RWPE2 (cell line): ENCODE measurements around the gene BMERB1.

ENCODE experiments used
- ATAC-seq: fragments of 200-7000 bp; cut with Tn5 transposase; 3 replicates; pipeline ENCODE4 v1.9.1; 2021; ENCODE audit warnings: low read depth
- DNase-seq: peaks from one replicate; pipeline ENCODE4 v3.0.0-alpha.2; 2020; ENCODE audit warnings: low spot score
- H3K27ac ChIP-seq: fragments of 450-650 bp; 2 replicates; pipeline ENCODE4 v1.5.1; 2017; ENCODE audit warnings: mild to moderate bottlenecking; ENCODE audit not compliant: poor library complexity, severe bottlenecking
- H3K27me3 ChIP-seq: fragments of 250-450 bp; sonication (Bioruptor Pico); 2 replicates; pipeline ENCODE4 v1.5.1; 2021; ENCODE audit warnings: mild to moderate bottlenecking, moderate library complexity; ENCODE audit not compliant: insufficient read depth, poor library complexity, severe bottlenecking
- H3K36me3 ChIP-seq: fragments of 250-450 bp; sonication (Bioruptor Pico); 2 replicates; pipeline ENCODE4 v1.5.1; 2020; ENCODE audit warnings: low read depth, mild to moderate bottlenecking, moderate library complexity
- H3K4me1 ChIP-seq: fragments of 250-450 bp; sonication (Bioruptor Pico); 2 replicates; pipeline ENCODE4 v1.5.1; 2021; ENCODE audit warnings: mild to moderate bottlenecking, moderate library complexity; ENCODE audit not compliant: insufficient read depth, poor library complexity, severe bottlenecking
- H3K4me3 ChIP-seq: fragments of 250-450 bp; sonication (Bioruptor Pico); 2 replicates; pipeline ENCODE4 v1.5.1; 2021; ENCODE audit warnings: mild to moderate bottlenecking, moderate library complexity; ENCODE audit not compliant: severe bottlenecking
- H3K9me3 ChIP-seq: fragments of 250-450 bp; sonication (Bioruptor Pico); 2 replicates; pipeline ENCODE4 v1.5.1; 2021; ENCODE audit warnings: mild to moderate bottlenecking, moderate library complexity; ENCODE audit not compliant: severe bottlenecking
- CTCF ChIP-seq: fragments of 450-650 bp; IDR thresholded peaks from one replicate; pipeline ENCODE4 v1.5.1; 2017; ENCODE audit warnings: mild to moderate bottlenecking, moderate library complexity; ENCODE audit not compliant: poor library complexity, severe bottlenecking

Gene BMERB1

DNA sequence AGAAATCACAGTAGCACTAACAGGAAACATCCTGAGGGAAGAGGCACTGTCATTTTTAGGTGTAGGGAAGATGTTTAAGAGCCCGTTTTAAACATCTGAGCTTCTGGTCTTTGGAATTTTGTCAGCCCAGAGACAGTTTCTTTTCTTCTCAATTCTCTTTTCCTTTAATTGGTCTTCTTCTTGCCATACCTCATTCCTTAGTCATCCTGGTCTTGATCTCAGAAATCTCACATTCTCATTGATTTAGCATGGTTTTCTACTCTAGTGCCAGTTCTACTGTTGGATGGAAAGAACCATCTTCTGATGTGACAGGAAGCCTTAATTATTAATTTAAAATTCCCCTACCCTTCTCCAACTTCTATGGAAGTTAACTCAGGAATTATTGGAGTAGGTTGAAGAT lies 25.4 kb downstream of the BMERB1 start:
- Histone ChIP-seq H3K4me3 (no peak overlapping the region), H3K4me1 (no peaks in the 10 kb centered on the region), H3K36me3 (no peaks in the 10 kb centered on the region), H3K9me3 (no peaks in the 10 kb centered on the region), H3K27me3 (no peaks in the 10 kb centered on the region), H3K27ac (no peak overlapping the region)
- no peak for DNase-seq
- ATAC-seq, result no peak
- no peak for TF ChIP-seq CTCF

- Histone ChIP-seq H3K4me3 (no peak overlapping the region), H3K4me1 (peaks cover 2% of the 10 kb centered on the region), H3K36me3 (no peaks in the 10 kb centered on the region), H3K9me3 (no peaks in the 10 kb centered on the region), H3K27me3 (no peaks in the 10 kb centered on the region), H3K27ac (no peak overlapping the region)
- ATAC-seq (no peak), DNase-seq (no peak)
- TF ChIP-seq CTCF, result no peak
Measured at GRCh38 chr16:15460601-15461000, 26.2 kb downstream of the BMERB1 start.

- no peak for ATAC-seq
- Histone ChIP-seq H3K27ac (no peak overlapping the region), H3K9me3 (no peaks in the 10 kb centered on the region), H3K36me3 (no peaks in the 10 kb centered on the region), H3K27me3 (no peaks in the 10 kb centered on the region), H3K4me1 (peaks cover 6% of the 10 kb centered on the region), H3K4me3 (no peak overlapping the region)
- no peak for DNase-seq
- TF ChIP-seq CTCF, result no peak
Measured at GRCh38 chr16:15461376-15461775, 27.0 kb downstream of the BMERB1 start.

- H3K27ac ChIP-seq, result no peak overlapping the region
- H3K27me3 ChIP-seq, result no peaks in the 10 kb centered on the region
- H3K9me3 ChIP-seq, result no peaks in the 10 kb centered on the region
- ATAC-seq, result no peak
- no peaks in the 10 kb centered on the region for H3K36me3 ChIP-seq
- TF ChIP-seq CTCF, result no peak
- no peak overlapping the region for H3K4me3 ChIP-seq
- H3K4me1 ChIP-seq, result peaks cover 6% of the 10 kb centered on the region
- no peak for DNase-seq
Measured at GRCh38 chr16:15464401-15465186, 30.2 kb downstream of the BMERB1 start.

GRCh38 chr16:15466131-15466530 lies 31.7 kb downstream of the BMERB1 start:
- Histone ChIP-seq H3K27ac (no peak overlapping the region), H3K9me3 (no peaks in the 10 kb centered on the region), H3K27me3 (no peaks in the 10 kb centered on the region), H3K4me1 (peaks cover 6% of the 10 kb centered on the region), H3K36me3 (no peaks in the 10 kb centered on the region), H3K4me3 (no peak overlapping the region)
- DNase-seq (no peak), ATAC-seq (no peak)
- TF ChIP-seq CTCF, result no peak
